Mesodermal cell (in vitro differentiated cells): ENCODE data around the gene MVK.

ENCODE experiments used
- H3K27ac ChIP-seq: 2 replicates; pipeline ENCODE4 v1.7.0; 2013; ENCODE audit warnings: mild to moderate bottlenecking, low read depth, low read length, moderate library complexity; ENCODE audit not compliant: severe bottlenecking
- H3K36me3 ChIP-seq: 2 replicates; pipeline ENCODE4 v1.7.1; 2013; ENCODE audit warnings: mild to moderate bottlenecking, low read length, moderate library complexity; ENCODE audit not compliant: control insufficient read depth, insufficient read depth
- H3K4me1 ChIP-seq: one replicate; pipeline ENCODE4 v1.7.1; 2013; ENCODE audit warnings: mild to moderate bottlenecking, low read length; ENCODE audit not compliant: insufficient read depth, control insufficient read depth, poor library complexity, severe bottlenecking
- H3K4me3 ChIP-seq: 2 replicates; pipeline ENCODE4 v1.7.0; 2013; ENCODE audit warnings: low read length, control low read depth, mild to moderate bottlenecking; ENCODE audit not compliant: insufficient read depth, poor library complexity, severe bottlenecking; ENCODE audit errors: extremely low read depth
- H3K9me3 ChIP-seq: 2 replicates; pipeline ENCODE4 v1.7.1; 2013; ENCODE audit warnings: mild to moderate bottlenecking, low read length, moderate library complexity; ENCODE audit not compliant: control insufficient read depth
- WGBS, 2 experiments: methylation state at CpG; one replicate each; pipeline ENCODE4 v1.1.5; 2013; ENCODE audit warnings: missing lambda C conversion rate in 2 of 2; ENCODE audit not compliant: insufficient coverage in 2 of 2; 5-methylcytosine and 5-hydroxymethylcytosine counted together

MVK gene

GRCh38 chr12:109640961-109641360 is 67.4 kb downstream of the MVK start:
- Histone ChIP-seq H3K4me1 (no peaks in the 10 kb centered on the region), H3K36me3 (no peaks in the 10 kb centered on the region), H3K9me3 (no peaks in the 10 kb centered on the region), H3K27ac (no peak overlapping the region), H3K4me3 (no peak overlapping the region)
- WGBS, 2 experiments: 78 to 83% methylated on average over 3 of the region's 3 CpGs

DNA sequence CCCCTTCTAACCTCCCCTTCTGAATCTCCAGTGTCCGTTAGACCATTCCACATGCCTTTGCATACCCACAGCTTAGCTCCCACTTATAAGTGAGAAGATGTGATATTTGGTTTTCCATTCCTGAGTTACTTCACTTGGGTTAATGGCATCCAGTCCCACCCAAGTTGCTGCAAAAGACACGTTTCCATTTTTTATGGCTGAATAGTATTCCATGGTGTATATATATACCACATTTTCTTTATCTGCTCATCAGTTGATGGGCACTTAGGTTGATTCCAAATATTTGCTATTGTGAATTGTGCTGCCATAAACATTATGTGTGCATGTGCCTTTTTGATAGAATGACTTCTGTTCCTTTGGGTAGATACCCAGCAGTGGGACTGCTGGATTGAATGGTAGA is 67.8 kb downstream of the MVK start:
- Histone ChIP-seq H3K4me3 (no peak overlapping the region), H3K4me1 (no peaks in the 10 kb centered on the region), H3K27ac (no peak overlapping the region), H3K9me3 (no peaks in the 10 kb centered on the region), H3K36me3 (no peaks in the 10 kb centered on the region)
- no CpG with 5 or more reads among the region's 2 CpGs for WGBS, 2 experiments

GRCh38 chr12:109642506-109643132 is 69.0 kb downstream of the MVK start:
- no peak overlapping the region for H3K4me3 ChIP-seq
- no peak overlapping the region for H3K27ac ChIP-seq
- no peaks in the 10 kb centered on the region for H3K4me1 ChIP-seq
- 80 to 85% methylated on average over 9 to 10 of the region's 10 CpGs for WGBS, 2 experiments
- no peaks in the 10 kb centered on the region for H3K9me3 ChIP-seq
- H3K36me3 ChIP-seq: no peaks in the 10 kb centered on the region

DNA sequence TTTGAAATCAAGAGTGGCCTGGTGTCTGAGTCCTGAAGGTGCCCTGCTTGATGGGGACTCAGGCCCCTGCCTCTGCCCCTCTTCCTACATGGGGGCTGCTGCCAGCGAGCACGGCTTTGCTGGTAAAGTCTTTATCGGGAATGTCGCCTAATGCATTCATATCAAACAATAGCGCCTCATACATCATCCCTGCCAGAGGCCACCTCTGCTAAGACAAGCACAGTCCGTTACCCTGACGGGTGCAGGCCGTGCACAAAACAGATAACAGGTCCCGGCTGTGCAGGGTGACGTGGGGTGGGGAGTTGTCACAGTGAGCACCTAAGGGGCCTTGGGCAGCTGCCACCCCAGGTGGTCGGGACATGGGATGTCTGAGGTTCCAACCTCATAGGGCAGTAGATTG is 71.6 kb downstream of the MVK start:
- Histone ChIP-seq H3K4me3 (no peak overlapping the region), H3K27ac (no peak overlapping the region), H3K9me3 (no peaks in the 10 kb centered on the region), H3K4me1 (no peaks in the 10 kb centered on the region), H3K36me3 (no peaks in the 10 kb centered on the region)
- WGBS, 2 experiments: 88 to 94% methylated on average over 10 to 11 of the region's 11 CpGs

DNA sequence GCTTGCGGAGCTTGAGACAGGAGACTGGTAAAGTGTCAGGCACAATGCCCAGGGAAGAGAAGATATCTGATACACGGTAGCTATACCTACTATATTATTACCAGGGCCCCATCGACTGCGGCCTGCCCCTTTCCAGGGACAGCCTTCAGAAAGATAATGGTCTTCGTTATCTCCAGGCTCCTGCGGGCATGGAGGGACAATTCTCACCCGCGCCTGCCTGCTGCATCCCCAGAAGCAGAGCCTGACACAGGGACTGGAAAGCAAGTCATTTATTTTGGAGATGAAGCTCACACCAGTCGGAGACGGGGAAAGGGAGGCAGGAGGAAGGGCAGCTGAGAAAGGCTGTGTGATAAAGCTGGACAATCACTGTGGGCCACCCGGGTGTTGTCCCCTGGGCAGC is 72.1 kb downstream of the MVK start:
- WGBS, 2 experiments: 87 to 95% methylated on average over 8 to 9 of the region's 11 CpGs
- Histone ChIP-seq H3K27ac (no peak overlapping the region), H3K4me1 (no peaks in the 10 kb centered on the region), H3K9me3 (no peaks in the 10 kb centered on the region), H3K36me3 (no peaks in the 10 kb centered on the region), H3K4me3 (no peak overlapping the region)
